ENCODE measurements around the gene SLC6A7.

DNA sequence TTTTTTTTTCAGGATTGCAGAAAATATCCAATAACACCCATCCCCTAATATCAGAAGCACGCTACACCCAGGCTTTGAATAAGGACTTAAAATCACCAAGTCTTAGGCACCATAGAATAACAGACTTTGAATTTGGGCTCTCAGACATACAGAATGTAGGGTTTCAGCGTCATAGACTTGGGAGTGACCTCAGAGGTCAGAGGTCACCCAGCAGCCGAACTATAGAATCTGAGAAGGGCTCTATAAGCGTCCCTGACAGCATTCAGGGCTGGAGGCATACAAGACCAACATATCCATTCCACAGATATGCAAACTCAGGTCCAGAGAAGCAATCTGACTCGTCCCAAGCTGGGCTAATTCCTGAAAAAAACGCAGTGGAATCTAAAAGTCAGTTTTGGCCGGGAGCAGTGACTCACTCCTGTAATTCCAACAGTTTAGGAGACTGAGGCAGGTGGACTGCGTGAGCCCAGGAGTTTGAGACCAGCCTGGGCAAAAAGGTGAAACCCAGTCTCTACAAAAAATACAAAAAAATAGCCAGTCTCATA lies 34.7 kb downstream of the SLC6A7 start:
- TF ChIP-seq POLR2A (IDR thresholded peaks at IDR 0.05) (no peak), CTCF (IDR thresholded peaks at IDR 0.05 in 4 of 5, conservative IDR thresholded peaks at IDR 0.05 in 1 of 5) (no peak)

All from gastrocnemius medialis (tissue), 4 donors.